ENCODE results near the gene SDR9C7. TPM values are rescaled to one million over a fixed set of nuclear protein-coding genes. Genes with fewer than 3 reads are reported as not detected.

Gene SDR9C7
- total RNA-seq, 1 experiment from 2014 or later: not detected

DNA sequence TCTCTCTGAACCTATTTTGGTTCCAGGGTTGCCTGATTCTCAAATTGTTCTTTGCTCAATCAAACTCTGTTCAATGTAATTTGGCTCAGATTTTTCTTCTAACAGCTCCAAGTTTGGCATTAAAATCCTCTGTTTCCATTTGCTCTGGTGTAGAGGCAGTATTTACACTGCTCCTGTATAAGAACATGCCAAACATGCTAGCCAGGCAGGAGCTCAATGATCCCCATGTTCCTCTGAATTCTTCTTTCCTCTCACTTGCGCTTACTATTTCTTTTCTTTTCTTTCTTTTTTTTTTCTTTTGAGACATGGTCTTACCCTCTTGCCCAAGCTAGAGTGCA lies 17.2 kb downstream of the SDR9C7 start:
- no peaks in the 10 kb centered on the region for H3K27me3 ChIP-seq (ENCODE audit: insufficient read depth, low read length)
- H4K20me1 ChIP-seq (ENCODE audit: insufficient read depth): no peaks in the 10 kb centered on the region
- H3K4me2 ChIP-seq (ENCODE audit: low read length): no peak overlapping the region
- ATAC-seq: no peak
- H3K9me2 ChIP-seq (ENCODE audit: insufficient read depth): no peaks in the 10 kb centered on the region
- intact Hi-C loops (cut with micrococcal nuclease): no loop called here
- BruUV-seq (replicated peaks): no TSS peak
- ChIA-PET POLR2A (no interaction called here), CTCF (no interaction called here), RAD21 (ENCODE audit: low non-redundant PET in 1 of 2, low total read pairs in 2 of 2, uncharacterized antibody in 2 of 2, unreplicated experiment in 2 of 2) (no interaction called here)
- H3K9ac ChIP-seq (ENCODE audit: low read length): no peak overlapping the region
- no peaks in the 10 kb centered on the region for H3K9me3 ChIP-seq (ENCODE audit: control insufficient read depth in 1 of 2, insufficient read depth in 1 of 2, low read depth in 1 of 2, low read length in 2 of 2)
- H3K36me3 ChIP-seq (ENCODE audit: control insufficient read depth in 1 of 2, insufficient read depth in 2 of 2, low read length in 2 of 2): no peaks in the 10 kb centered on the region
- no peaks in the 10 kb centered on the region for H3K79me2 ChIP-seq (ENCODE audit: insufficient read depth, low read length)
- no peak overlapping the region for H3K27ac ChIP-seq (ENCODE audit: low read depth, low read length)
- H3K4me1 ChIP-seq (ENCODE audit: control insufficient read depth in 1 of 2, insufficient read depth in 2 of 2, low read length in 2 of 2): no peaks in the 10 kb centered on the region
- H3K4me3 ChIP-seq (replicated peaks in 1 of 2; ENCODE audit: low read depth in 1 of 2, low read length in 2 of 2): no peak overlapping the region
- DNase-seq (ENCODE audit: low read depth, low spot score): no peak
- no peak for TF ChIP-seq TCF7L2 (IDR thresholded peaks at IDR 0.05; ENCODE audit: borderline replicate concordance, extremely low read depth, insufficient read depth, insufficient read length)
- TF ChIP-seq EZH2 (IDR thresholded peaks at IDR 0.05): no peak
- no peak for TF ChIP-seq POLR2AphosphoS5 (IDR thresholded peaks at IDR 0.05; ENCODE audit: low read depth, low read length)
- TF ChIP-seq, protein P1, sequence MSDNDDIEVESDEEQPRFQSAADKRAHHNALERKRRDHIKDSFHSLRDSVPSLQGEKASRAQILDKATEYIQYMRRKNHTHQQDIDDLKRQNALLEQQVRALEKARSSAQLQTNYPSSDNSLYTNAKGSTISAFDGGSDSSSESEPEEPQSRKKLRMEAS (IDR thresholded peaks at IDR 0.05): no peak
- TF ChIP-seq, protein P2, sequence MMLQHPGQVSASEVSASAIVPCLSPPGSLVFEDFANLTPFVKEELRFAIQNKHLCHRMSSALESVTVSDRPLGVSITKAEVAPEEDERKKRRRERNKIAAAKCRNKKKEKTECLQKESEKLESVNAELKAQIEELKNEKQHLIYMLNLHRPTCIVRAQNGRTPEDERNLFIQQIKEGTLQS (IDR thresholded peaks at IDR 0.05): no peak
- TF ChIP-seq ZNF274 (IDR thresholded peaks at IDR 0.05; ENCODE audit: low read depth, low read length): no peak
- TF ChIP-seq, protein P3, sequence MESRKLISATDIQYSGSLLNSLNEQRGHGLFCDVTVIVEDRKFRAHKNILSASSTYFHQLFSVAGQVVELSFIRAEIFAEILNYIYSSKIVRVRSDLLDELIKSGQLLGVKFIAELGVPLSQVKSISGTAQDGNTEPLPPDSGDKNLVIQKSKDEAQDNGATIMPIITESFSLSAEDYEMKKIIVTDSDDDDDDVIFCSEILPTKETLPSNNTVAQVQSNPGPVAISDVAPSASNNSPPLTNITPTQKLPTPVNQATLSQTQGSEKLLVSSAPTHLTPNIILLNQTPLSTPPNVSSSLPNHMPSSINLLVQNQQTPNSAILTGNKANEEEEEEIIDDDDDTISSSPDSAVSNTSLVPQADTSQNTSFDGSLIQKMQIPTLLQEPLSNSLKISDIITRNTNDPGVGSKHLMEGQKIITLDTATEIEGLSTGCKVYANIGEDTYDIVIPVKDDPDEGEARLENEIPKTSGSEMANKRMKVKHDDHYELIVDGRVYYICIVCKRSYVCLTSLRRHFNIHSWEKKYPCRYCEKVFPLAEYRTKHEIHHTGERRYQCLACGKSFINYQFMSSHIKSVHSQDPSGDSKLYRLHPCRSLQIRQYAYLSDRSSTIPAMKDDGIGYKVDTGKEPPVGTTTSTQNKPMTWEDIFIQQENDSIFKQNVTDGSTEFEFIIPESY (IDR thresholded peaks at IDR 0.05; ENCODE audit: extremely low read depth, insufficient replicate concordance, low read length): no peak
- TF ChIP-seq POLR2A (IDR thresholded peaks at IDR 0.05; ENCODE audit: borderline replicate concordance, extremely low read depth, insufficient read depth, insufficient read length): no peak
- TF ChIP-seq CEBPB (IDR thresholded peaks at IDR 0.05; ENCODE audit: low read depth): no peak
- no peak for TF ChIP-seq SIN3A (IDR thresholded peaks at IDR 0.05; ENCODE audit: low read depth)
- TF ChIP-seq EGR1 (IDR thresholded peaks at IDR 0.05; ENCODE audit: low read depth): no peak
- no peak for TF ChIP-seq CBX3 (IDR thresholded peaks at IDR 0.05; ENCODE audit: low read depth)
- no peak for TF ChIP-seq JUND (IDR thresholded peaks at IDR 0.05)
- TF ChIP-seq EZH2phosphoT487 (IDR thresholded peaks at IDR 0.05; ENCODE audit: borderline replicate concordance): no peak
- no peak overlapping the region for H2AFZ ChIP-seq (ENCODE audit: low read depth, low read length, poor library complexity, severe bottlenecking)
